Endothelial cell (in vitro differentiated cells): ENCODE data around the gene CEACAM19. TPM values are rescaled to one million over a fixed set of nuclear protein-coding genes. Genes with fewer than 3 reads are reported as not detected.

Experiments
- DNase-seq: peaks from one replicate; pipeline ENCODE4 v3.0.0; 2021; ENCODE audit warnings: low spot score
- H3K27ac Mint-ChIP-seq: one replicate; pipeline ENCODE4 v1.8.0; 2021; ENCODE audit warnings: mixed read lengths, inconsistent platforms; ENCODE audit not compliant: unreplicated experiment
- H3K27me3 Mint-ChIP-seq: one replicate; pipeline ENCODE4 v1.8.0; 2021; ENCODE audit warnings: mild to moderate bottlenecking, moderate library complexity, mixed read lengths, inconsistent platforms; ENCODE audit not compliant: unreplicated experiment
- H3K36me3 Mint-ChIP-seq: one replicate; pipeline ENCODE4 v1.8.0; 2021; ENCODE audit warnings: mild to moderate bottlenecking, low read depth, mixed read lengths, inconsistent platforms; ENCODE audit not compliant: unreplicated experiment
- H3K4me1 Mint-ChIP-seq: one replicate; pipeline ENCODE4 v1.8.0; 2021; ENCODE audit warnings: mild to moderate bottlenecking, mixed read lengths, inconsistent platforms; ENCODE audit not compliant: unreplicated experiment
- H3K4me3 Mint-ChIP-seq: one replicate; pipeline ENCODE4 v1.8.0; 2021; ENCODE audit warnings: mild to moderate bottlenecking, mixed read lengths, inconsistent platforms; ENCODE audit not compliant: unreplicated experiment
- H3K9me3 Mint-ChIP-seq: one replicate; pipeline ENCODE4 v1.8.0; 2021; ENCODE audit warnings: mixed read lengths, inconsistent platforms; ENCODE audit not compliant: unreplicated experiment
- CTCF ChIP-seq: fragments of 200-600 bp; sonication (generic); IDR thresholded peaks from one replicate; pipeline ENCODE4 v1.5.0; 2021; ENCODE audit warnings: antibody characterized with exemption; ENCODE audit not compliant: unreplicated experiment
- total RNA-seq: library from RNA; stranded (reverse); fragmentation: NEBNext Ultra II Directional; extraction: Animal tissue kit (Norgen Biotek cat#: 25700); gene quantifications from one replicate; pipeline ENCODE4 v1.2.1, GENCODE V29; 2021; ENCODE audit not compliant: unreplicated experiment

CEACAM19 gene
- total RNA-seq, 1 donor from 2014 or later: 3.7 TPM

- peaks cover 4% of the 10 kb centered on the region for H3K27me3 Mint-ChIP-seq
- TF ChIP-seq CTCF: no peak
- no peak overlapping the region for H3K4me3 Mint-ChIP-seq
- H3K27ac Mint-ChIP-seq: no peak overlapping the region
- H3K9me3 Mint-ChIP-seq: peaks cover 3% of the 10 kb centered on the region
- no peak for DNase-seq
- no peaks in the 10 kb centered on the region for H3K4me1 Mint-ChIP-seq
- H3K36me3 Mint-ChIP-seq: peaks cover 36% of the 10 kb centered on the region
Observed at GRCh38 chr19:44658069-44658733, 13.1 kb upstream of the CEACAM19 start.

- no peak for TF ChIP-seq CTCF
- H3K27ac Mint-ChIP-seq: no peak overlapping the region
- H3K9me3 Mint-ChIP-seq: peaks cover 3% of the 10 kb centered on the region
- H3K4me1 Mint-ChIP-seq: no peaks in the 10 kb centered on the region
- H3K36me3 Mint-ChIP-seq: peaks cover 38% of the 10 kb centered on the region
- H3K4me3 Mint-ChIP-seq: no peak overlapping the region
- DNase-seq: no peak
- peaks cover 4% of the 10 kb centered on the region for H3K27me3 Mint-ChIP-seq
Observed at GRCh38 chr19:44660081-44660480, 11.2 kb upstream of the CEACAM19 start.

GRCh38 chr19:44661205-44661604 lies 10.1 kb upstream of the CEACAM19 start:
- Mint-ChIP-seq H3K4me1 (no peaks in the 10 kb centered on the region), H3K27me3 (peaks cover 4% of the 10 kb centered on the region), H3K36me3 (peaks cover 33% of the 10 kb centered on the region), H3K27ac (no peak overlapping the region), H3K4me3 (no peak overlapping the region), H3K9me3 (no peaks in the 10 kb centered on the region)
- no peak for DNase-seq
- TF ChIP-seq CTCF: no peak

GRCh38 chr19:44661904-44662303 lies 9.4 kb upstream of the CEACAM19 start:
- Mint-ChIP-seq H3K4me1 (no peaks in the 10 kb centered on the region), H3K4me3 (no peak overlapping the region), H3K27ac (no peak overlapping the region), H3K9me3 (no peaks in the 10 kb centered on the region), H3K36me3 (peaks cover 29% of the 10 kb centered on the region), H3K27me3 (peaks cover 4% of the 10 kb centered on the region)
- DNase-seq: no peak
- no peak for TF ChIP-seq CTCF

- Mint-ChIP-seq H3K9me3 (no peaks in the 10 kb centered on the region), H3K4me1 (no peaks in the 10 kb centered on the region), H3K27me3 (peaks cover 4% of the 10 kb centered on the region), H3K27ac (no peak overlapping the region), H3K36me3 (peaks cover 25% of the 10 kb centered on the region), H3K4me3 (peak overlapping the region; percentile 21)
- TF ChIP-seq CTCF: no peak
- DNase-seq: no peak
Observed at GRCh38 chr19:44662691-44663385, 8.4 kb upstream of the CEACAM19 start.
